GM12878 (cell line): ENCODE measurements around the gene ZNF18. TPM values are rescaled to one million over a fixed set of nuclear protein-coding genes. Genes with fewer than 3 reads are reported as not detected.

Source experiments
- ATAC-seq: fragments of 200-7000 bp; cut with Tn5 transposase; 3 replicates; pipeline ENCODE4 v1.9.1; 2020; ENCODE audit warnings: mild to moderate bottlenecking, moderate library complexity
- BruUV-seq: library from RNA; stranded (reverse); fragments of 400-500 nt; replicated peaks from 2 replicates; lab custom pipeline; 2021; lab: Mats Ljungman, UMichigan
- CTCF ChIA-PET: fragments of 300-600 bp; sonication (Branson Sonifier 250); formaldehyde crosslinking; extraction: SDS; loops from one replicate; lab custom pipeline; 2021; ENCODE audit warnings: inconsistent platforms; lab: Yijun Ruan, JAX
- POLR2A ChIA-PET: fragments of 350-600 bp; formaldehyde crosslinking; extraction: SDS; loops from one replicate; lab custom pipeline; 2021; ENCODE audit warnings: inconsistent platforms; lab: Charles Lee
- RAD21 ChIA-PET: fragments of 300-600 bp; sonication (Branson Sonifier 250); formaldehyde crosslinking; loops from one replicate; lab custom pipeline; 2023; ENCODE audit warnings: antibody characterized with exemption; ENCODE audit not compliant: unreplicated experiment; lab: Charles Lee
- SMC1A ChIA-PET: fragments of 300-600 bp; sonication (Branson Sonifier 250); formaldehyde crosslinking; loops from one replicate; lab custom pipeline; 2023; ENCODE audit not compliant: unreplicated experiment, uncharacterized antibody; lab: Charles Lee
- DNase-seq: peaks from one replicate; pipeline ENCODE4 v3.0.0-alpha.2; 2011; ENCODE audit warnings: low read depth, low spot score
- FAIRE-seq: peaks from 3 replicates; lab custom pipeline; 2011; peaks lifted over from hg19 to GRCh38; lab: Jason Lieb, UNC
- H2AFZ ChIP-seq: 2 replicates; pipeline ENCODE4 v1.6.0; 2011; ENCODE audit warnings: low read depth, low read length, control low read depth; ENCODE audit not compliant: control insufficient read depth
- H3K27ac ChIP-seq: 2 replicates; pipeline ENCODE4 v1.5.1; 2011; ENCODE audit warnings: control low read depth; ENCODE audit not compliant: control insufficient read depth, insufficient read depth
- H3K27me3 ChIP-seq, 2 experiments: replicated peaks in 1 of 2; 2 replicates each; pipeline versions ENCODE4 v1.6.0 to v1.6.1; 2011; ENCODE audit warnings: low read length in 1 of 2; ENCODE audit not compliant: control insufficient read depth in 2 of 2, insufficient read depth in 2 of 2
- H3K36me3 ChIP-seq, 2 experiments: 2 replicates each; pipeline ENCODE4 v1.5.1; 2011; ENCODE audit warnings: low read length in 1 of 2; ENCODE audit not compliant: control insufficient read depth in 2 of 2, insufficient read depth in 2 of 2
- H3K4me1 ChIP-seq: 2 replicates; pipeline ENCODE4 v1.6.1; 2011; ENCODE audit warnings: mild to moderate bottlenecking, low read length, moderate library complexity, mixed read lengths; ENCODE audit not compliant: control insufficient read depth, insufficient read depth
- H3K4me2 ChIP-seq: 2 replicates; pipeline ENCODE4 v1.6.0; 2011; ENCODE audit warnings: control low read depth; ENCODE audit not compliant: control insufficient read depth, insufficient read depth
- H3K4me3 ChIP-seq: fragments of 200-600 bp; sonication (generic); 2 replicates; pipeline ENCODE4 v1.5.1; 2016
- H3K79me2 ChIP-seq: 2 replicates; pipeline ENCODE4 v1.6.0; 2011; ENCODE audit warnings: low read length; ENCODE audit not compliant: control insufficient read depth, insufficient read depth
- H3K9ac ChIP-seq: 2 replicates; pipeline ENCODE4 v1.8.0; 2011; ENCODE audit warnings: low read length, control low read depth, mixed read lengths; ENCODE audit not compliant: control insufficient read depth, insufficient read depth
- H3K9me3 ChIP-seq: replicated peaks from 3 replicates; pipeline ENCODE4 v1.5.1; 2011; ENCODE audit warnings: mild to moderate bottlenecking, low read length; ENCODE audit not compliant: control insufficient read depth, insufficient read depth
- H4K20me1 ChIP-seq: 2 replicates; pipeline ENCODE4 v1.6.0; 2011; ENCODE audit not compliant: control insufficient read depth, insufficient read depth
- ELK1 ChIP-seq: IDR thresholded peaks from 2 replicates; pipeline ENCODE4 v1.6.1; 2012; ENCODE audit warnings: low read depth, low read length, improper control_type of control experiment
- KDM1A ChIP-seq: fragments of 200-600 bp; sonication (generic); IDR thresholded peaks from 2 replicates; pipeline ENCODE4 v1.6.1; 2016; ENCODE audit warnings: borderline replicate concordance
- MEF2B ChIP-seq: fragments of 450-650 bp; IDR thresholded peaks from 2 replicates; pipeline ENCODE4 v1.6.1; 2018; ENCODE audit warnings: mild to moderate bottlenecking, moderate library complexity; ENCODE audit not compliant: partially characterized antibody, poor library complexity, severe bottlenecking
- MTA3 ChIP-seq: IDR thresholded peaks from 2 replicates; pipeline ENCODE4 v1.6.1; 2012; ENCODE audit warnings: low read length, inconsistent platforms, borderline replicate concordance
- NFXL1 ChIP-seq: fragments of 450-650 bp; IDR thresholded peaks from 2 replicates; pipeline ENCODE4 v1.6.1; 2017; ENCODE audit warnings: antibody characterized with exemption, mild to moderate bottlenecking, borderline replicate concordance
- NR2C1 ChIP-seq: fragments of 450-650 bp; IDR thresholded peaks from 2 replicates; pipeline ENCODE4 v1.6.1; 2017; ENCODE audit warnings: antibody characterized with exemption, mild to moderate bottlenecking, moderate library complexity
- PAX5 ChIP-seq: IDR thresholded peaks from 2 replicates; pipeline ENCODE4 v1.6.1; 2011; ENCODE audit warnings: low read depth, low read length, borderline replicate concordance
- POLR2AphosphoS5 ChIP-seq: IDR thresholded peaks from 2 replicates; pipeline ENCODE4 v1.6.1; 2011; ENCODE audit warnings: mild to moderate bottlenecking, low read length, inconsistent platforms
- RAD21 ChIP-seq: IDR thresholded peaks from 2 replicates; pipeline ENCODE4 v1.6.1; 2011; ENCODE audit warnings: mild to moderate bottlenecking, low read depth, low read length, moderate library complexity; ENCODE audit not compliant: insufficient read depth
- RAD51 ChIP-seq: fragments of 450-650 bp; IDR thresholded peaks from 2 replicates; pipeline ENCODE4 v1.6.1; 2016; ENCODE audit warnings: moderate library complexity, mild to moderate bottlenecking, inconsistent platforms
- RELA ChIP-seq: fragments of 450-650 bp; IDR thresholded peaks from 2 replicates; pipeline ENCODE4 v1.8.0; 2014; ENCODE audit warnings: borderline replicate concordance; ENCODE audit not compliant: partially characterized antibody
- SIN3A ChIP-seq: IDR thresholded peaks from 2 replicates; pipeline ENCODE4 v1.6.1; 2012; ENCODE audit warnings: low read depth, low read length, improper control_type of control experiment
- SMAD1 ChIP-seq: fragments of 450-650 bp; IDR thresholded peaks from 2 replicates; pipeline ENCODE4 v1.6.1; 2018; ENCODE audit warnings: mild to moderate bottlenecking, low read depth; ENCODE audit not compliant: partially characterized antibody
- SPI1 ChIP-seq: IDR thresholded peaks from 2 replicates; pipeline ENCODE4 v1.6.1; 2011; ENCODE audit warnings: low read depth, mild to moderate bottlenecking, low read length, moderate library complexity, borderline replicate concordance; ENCODE audit not compliant: insufficient read depth
- WRNIP1 ChIP-seq: IDR thresholded peaks from 2 replicates; pipeline ENCODE4 v1.6.1; 2011; ENCODE audit warnings: low read depth, low read length, improper control_type of control experiment, borderline replicate concordance
- ZZZ3 ChIP-seq: IDR thresholded peaks from 2 replicates; pipeline ENCODE4 v1.6.1; 2011; ENCODE audit warnings: low read depth; ENCODE audit not compliant: control insufficient read depth, insufficient read length
- WGBS: methylation state at CpG from one replicate; pipeline ENCODE4 v1.1.6; 2016; ENCODE audit warnings: low lambda C conversion rate; ENCODE audit not compliant: insufficient replicate concordance, insufficient coverage; ENCODE audit errors: missing lambda C conversion rate; 5-methylcytosine and 5-hydroxymethylcytosine counted together
- in situ Hi-C: fragments of 300-500 bp; cut with MboI; formaldehyde crosslinking; loops from 9 replicates; pipeline ENCODE4 v1.14.3; 2018; ENCODE audit warnings: mixed read lengths
- intact Hi-C: fragments of 100-400 bp; cut with micrococcal nuclease; formaldehyde crosslinking; loops from one replicate; pipeline ENCODE4 v1.14.2; 2022; ENCODE audit not compliant: unreplicated experiment
- polyA plus RNA-seq, 11 experiments: library from polyadenylated mRNA; depleted of rRNA in 4 of 11; unstranded in 6 of 11; stranded (reverse) in 5 of 11; fragments of >200 nt; fragmentation: Nextera tagmentation in 4 of 11; fragmentation: Illumina TruSeq in 1 of 11; extraction: Ambion mirVana in 4 of 11; extraction: Trizol in 1 of 11; gene quantifications; 1 replicate in 1 of 11; 2 replicates in 10 of 11; pipeline versions ENCODE4 v1.2.1 to v1.2.3, GENCODE V29; 2011 to 2016; ENCODE audit warnings: inconsistent platforms in 2 of 11, missing spikeins in 2 of 11, low read depth in 1 of 11
- total RNA-seq, 4 experiments: library from RNA; depleted of rRNA in 3 of 4; stranded (reverse); fragments of >200 nt in 3 of 4; fragmentation: Illumina TruSeq in 1 of 4; extraction: Trizol in 1 of 4; gene quantifications; 2 replicates each; pipeline versions ENCODE4 v1.2.1 to v1.2.3, GENCODE V29; 2013 to 2021
- TF ChIP-seq, protein P1 (sequence below): fragments of 450-650 bp; IDR thresholded peaks from 2 replicates; pipeline ENCODE4 v1.6.1; 2016; ENCODE audit warnings: mild to moderate bottlenecking, moderate library complexity, borderline replicate concordance
- TF ChIP-seq, protein P2 (sequence below): IDR thresholded peaks from 2 replicates; pipeline ENCODE4 v1.6.1; 2011; ENCODE audit warnings: low read depth, mild to moderate bottlenecking, low read length, moderate library complexity, borderline replicate concordance; ENCODE audit errors: extremely low read depth

Gene ZNF18
- total and polyA plus RNA-seq, 10 of the 15 experiments (the other 5 are each of a cell fraction or from before 2014, with no cell fraction given), result 4.6 to 10.2 (median 9.1) TPM

GRCh38 chr17:11952610-11953009 lies 44.7 kb downstream of the ZNF18 start:
- Histone ChIP-seq H3K9me3 (no peaks in the 10 kb centered on the region; the same call in 2 of the 3 replicates), H3K36me3 (no peaks in the 10 kb centered on the region), H3K4me2 (no peak overlapping the region), H3K27me3 (no peaks in the 10 kb centered on the region), H2AFZ (no peak overlapping the region), H4K20me1 (no peaks in the 10 kb centered on the region)
- BruUV-seq, result no TSS peak
- in situ Hi-C loops, result no loop called here
- FAIRE-seq (no peak), ATAC-seq (no peak)
- WGBS, result 97% methylated on average over 3 of the region's 3 CpGs
- POLR2A ChIA-PET, result no interaction called here
- TF ChIP-seq NFXL1 (no peak), SPI1 (no peak), RAD21 (no peak), RELA (no peak), NR2C1 (no peak), MTA3 (no peak), ZZZ3 (no peak), RAD51 (no peak), WRNIP1 (no peak), SMAD1 (no peak), MEF2B (no peak), KDM1A (no peak), POLR2AphosphoS5 (no peak), SIN3A (no peak), PAX5 (no peak), ELK1 (no peak)
- TF ChIP-seq, protein P1, sequence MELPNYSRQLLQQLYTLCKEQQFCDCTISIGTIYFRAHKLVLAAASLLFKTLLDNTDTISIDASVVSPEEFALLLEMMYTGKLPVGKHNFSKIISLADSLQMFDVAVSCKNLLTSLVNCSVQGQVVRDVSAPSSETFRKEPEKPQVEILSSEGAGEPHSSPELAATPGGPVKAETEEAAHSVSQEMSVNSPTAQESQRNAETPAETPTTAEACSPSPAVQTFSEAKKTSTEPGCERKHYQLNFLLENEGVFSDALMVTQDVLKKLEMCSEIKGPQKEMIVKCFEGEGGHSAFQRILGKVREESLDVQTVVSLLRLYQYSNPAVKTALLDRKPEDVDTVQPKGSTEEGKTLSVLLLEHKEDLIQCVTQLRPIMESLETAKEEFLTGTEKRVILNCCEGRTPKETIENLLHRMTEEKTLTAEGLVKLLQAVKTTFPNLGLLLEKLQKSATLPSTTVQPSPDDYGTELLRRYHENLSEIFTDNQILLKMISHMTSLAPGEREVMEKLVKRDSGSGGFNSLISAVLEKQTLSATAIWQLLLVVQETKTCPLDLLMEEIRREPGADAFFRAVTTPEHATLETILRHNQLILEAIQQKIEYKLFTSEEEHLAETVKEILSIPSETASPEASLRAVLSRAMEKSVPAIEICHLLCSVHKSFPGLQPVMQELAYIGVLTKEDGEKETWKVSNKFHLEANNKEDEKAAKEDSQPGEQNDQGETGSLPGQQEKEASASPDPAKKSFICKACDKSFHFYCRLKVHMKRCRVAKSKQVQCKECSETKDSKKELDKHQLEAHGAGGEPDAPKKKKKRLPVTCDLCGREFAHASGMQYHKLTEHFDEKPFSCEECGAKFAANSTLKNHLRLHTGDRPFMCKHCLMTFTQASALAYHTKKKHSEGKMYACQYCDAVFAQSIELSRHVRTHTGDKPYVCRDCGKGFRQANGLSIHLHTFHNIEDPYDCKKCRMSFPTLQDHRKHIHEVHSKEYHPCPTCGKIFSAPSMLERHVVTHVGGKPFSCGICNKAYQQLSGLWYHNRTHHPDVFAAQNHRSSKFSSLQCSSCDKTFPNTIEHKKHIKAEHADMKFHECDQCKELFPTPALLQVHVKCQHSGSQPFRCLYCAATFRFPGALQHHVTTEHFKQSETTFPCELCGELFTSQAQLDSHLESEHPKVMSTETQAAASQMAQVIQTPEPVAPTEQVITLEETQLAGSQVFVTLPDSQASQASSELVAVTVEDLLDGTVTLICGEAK, result no peak
- TF ChIP-seq, protein P2, sequence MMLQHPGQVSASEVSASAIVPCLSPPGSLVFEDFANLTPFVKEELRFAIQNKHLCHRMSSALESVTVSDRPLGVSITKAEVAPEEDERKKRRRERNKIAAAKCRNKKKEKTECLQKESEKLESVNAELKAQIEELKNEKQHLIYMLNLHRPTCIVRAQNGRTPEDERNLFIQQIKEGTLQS, result no peak
- TF ChIP-seq, all 136 proteins: peak for 0
- Histone ChIP-seq H3K4me1 (no peaks in the 10 kb centered on the region), H3K9ac (no peak overlapping the region), H3K27ac (no peak overlapping the region), H3K79me2 (no peaks in the 10 kb centered on the region), H3K4me3 (no peak overlapping the region)
- ChIA-PET CTCF (no interaction called here), RAD21 (no interaction called here), SMC1A (no interaction called here)
- no peak for DNase-seq
- intact Hi-C loops, result no loop called here
